KOPT-K1 (cell line): ENCODE measurements around the gene PAAF1.
"Not testable (repeated sequence)": the region's sequence is repeated elsewhere in the genome, so short reads cannot be mapped to it uniquely, and the experiment has no call there.

ENCODE experiments used
- H3K27ac ChIP-seq: fragments of 200-600 bp; sonication (generic); 2 replicates; pipeline ENCODE4 v1.5.1; 2016; ENCODE audit warnings: antibody characterized with exemption, mild to moderate bottlenecking, low read depth, low read length; ENCODE audit not compliant: poor library complexity, severe bottlenecking
- H3K36me3 ChIP-seq: fragments of 200-600 bp; sonication (generic); 2 replicates; pipeline ENCODE4 v1.5.1; 2017; ENCODE audit warnings: antibody characterized with exemption, mild to moderate bottlenecking, low read length, moderate library complexity; ENCODE audit not compliant: insufficient read depth
- H3K9me3 ChIP-seq: fragments of 200-600 bp; sonication (generic); 2 replicates; pipeline ENCODE4 v1.5.1; 2017; ENCODE audit warnings: antibody characterized with exemption, low read length, mild to moderate bottlenecking; ENCODE audit not compliant: insufficient read depth, poor library complexity, severe bottlenecking

Gene PAAF1

GRCh38 chr11:73869332-73869949 is 7.4 kb upstream of the PAAF1 start:
- no peaks in the 10 kb centered on the region for H3K9me3 ChIP-seq
- peaks cover 85% of the 10 kb centered on the region for H3K36me3 ChIP-seq
- no peak overlapping the region for H3K27ac ChIP-seq

GRCh38 chr11:73870261-73870660 is 6.5 kb upstream of the PAAF1 start:
- Histone ChIP-seq H3K36me3 (peaks cover 87% of the 10 kb centered on the region), H3K9me3 (no peaks in the 10 kb centered on the region), H3K27ac (no peak overlapping the region)

GRCh38 chr11:73872749-73873357 is 3.9 kb upstream of the PAAF1 start:
- no peak overlapping the region for H3K27ac ChIP-seq
- peaks cover 70% of the 10 kb centered on the region for H3K36me3 ChIP-seq

DNA sequence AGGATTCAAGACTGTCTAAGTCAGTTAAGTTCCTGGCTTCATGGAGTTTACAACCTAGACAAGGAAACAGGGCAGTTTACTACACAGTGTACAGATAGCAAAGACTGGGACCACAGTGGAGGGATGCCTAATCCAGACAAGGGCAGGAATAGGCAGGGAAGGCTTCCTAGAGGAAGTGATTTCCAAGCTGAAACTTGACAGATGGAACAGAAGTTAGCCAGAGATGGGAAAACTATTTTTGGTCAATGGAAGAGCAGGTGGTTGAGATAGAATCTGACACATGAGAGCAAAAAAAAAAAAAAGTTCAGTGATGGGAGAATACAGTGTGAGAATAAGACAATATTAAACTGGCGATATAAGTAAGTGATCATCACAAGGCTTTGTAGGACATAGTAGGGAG is 1.4 kb upstream of the PAAF1 start:
- Histone ChIP-seq H3K36me3 (peaks cover 49% of the 10 kb centered on the region), H3K9me3 (no peaks in the 10 kb centered on the region), H3K27ac (peak overlapping the region; percentile 76)

More at GRCh38 chr11:73872749-73873357, 3.9 kb upstream of the PAAF1 start:
- H3K9me3 ChIP-seq: no peaks in the 10 kb centered on the region

- Histone ChIP-seq H3K27ac (peak overlapping the region; percentile 76), H3K9me3 (no peaks in the 10 kb centered on the region), H3K36me3 (peaks cover 45% of the 10 kb centered on the region)
These were observed 959 bp upstream of the PAAF1 start for GRCh38 chr11:73875840-73876239.

DNA sequence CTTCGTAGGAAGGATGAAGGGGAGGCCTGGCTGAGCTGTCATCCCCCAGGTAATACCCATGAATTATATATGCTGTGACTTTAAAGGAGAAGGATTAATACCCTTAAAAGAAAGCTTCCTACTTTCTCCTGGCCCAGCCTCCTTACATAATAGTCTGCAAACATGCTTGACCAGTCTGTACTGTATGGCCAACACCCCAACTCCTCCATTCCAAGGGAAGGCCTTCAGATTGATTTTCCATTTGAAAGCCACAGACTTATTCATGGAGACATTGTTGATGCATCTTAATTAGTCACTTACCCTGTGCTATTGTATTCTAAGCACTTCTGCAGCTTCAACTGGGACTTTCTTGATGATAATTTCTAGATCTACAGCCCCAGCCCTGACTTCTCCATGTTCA is 2.0 kb downstream of the PAAF1 start:
- Histone ChIP-seq H3K27ac (no peak overlapping the region), H3K9me3 (no peaks in the 10 kb centered on the region), H3K36me3 (peaks cover 22% of the 10 kb centered on the region)

DNA sequence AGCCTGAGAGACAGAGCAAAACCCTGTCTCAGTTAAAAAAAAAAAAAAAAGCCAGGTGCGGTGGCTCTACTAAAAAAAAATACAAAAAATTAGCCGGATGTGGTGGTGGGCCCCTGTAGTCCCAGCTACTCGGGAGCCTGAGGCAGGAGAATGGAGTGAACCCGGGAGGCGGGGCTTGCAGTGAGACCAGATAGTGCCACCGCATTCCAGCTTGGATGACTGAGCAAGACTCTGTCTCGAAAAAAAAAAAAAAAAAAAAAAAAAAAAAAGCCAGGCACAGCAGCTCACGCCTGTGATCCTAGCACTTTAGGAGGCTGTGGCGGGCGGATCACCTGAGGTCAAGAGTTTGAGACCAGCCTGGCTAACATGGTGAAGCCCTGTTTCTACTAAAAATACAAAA is 3.6 kb downstream of the PAAF1 start:
- H3K9me3 ChIP-seq, H3K36me3 ChIP-seq, H3K27ac ChIP-seq: not testable (repeated sequence)

DNA sequence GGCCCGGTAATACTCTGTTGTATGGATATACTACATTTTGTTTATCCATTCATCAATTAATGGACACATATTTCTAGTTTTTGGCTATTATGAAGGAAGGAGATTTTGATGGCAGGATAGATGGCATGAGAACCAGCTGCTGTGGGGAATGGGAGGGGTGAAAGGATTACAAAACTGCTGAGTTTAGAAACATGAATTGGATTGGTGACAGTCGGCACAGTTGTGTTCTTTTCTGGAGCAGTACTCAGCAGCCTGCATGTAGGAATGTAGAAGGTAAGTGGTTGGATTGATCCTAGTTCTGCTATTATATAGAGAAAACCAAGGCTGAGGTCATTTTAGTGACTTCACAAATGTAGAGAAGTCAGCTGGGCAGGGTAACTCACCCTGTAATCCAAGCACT is 7.1 kb downstream of the PAAF1 start:
- H3K9me3 ChIP-seq: no peaks in the 10 kb centered on the region

GRCh38 chr11:73888244-73888643 is 11.4 kb downstream of the PAAF1 start:
- no peaks in the 10 kb centered on the region for H3K9me3 ChIP-seq
- peaks cover 47% of the 10 kb centered on the region for H3K36me3 ChIP-seq
- H3K27ac ChIP-seq: no peak overlapping the region

More for the DNA sequence above, 7.1 kb downstream of the PAAF1 start:
- H3K36me3 ChIP-seq: peaks cover 22% of the 10 kb centered on the region
- H3K27ac ChIP-seq: no peak overlapping the region

DNA sequence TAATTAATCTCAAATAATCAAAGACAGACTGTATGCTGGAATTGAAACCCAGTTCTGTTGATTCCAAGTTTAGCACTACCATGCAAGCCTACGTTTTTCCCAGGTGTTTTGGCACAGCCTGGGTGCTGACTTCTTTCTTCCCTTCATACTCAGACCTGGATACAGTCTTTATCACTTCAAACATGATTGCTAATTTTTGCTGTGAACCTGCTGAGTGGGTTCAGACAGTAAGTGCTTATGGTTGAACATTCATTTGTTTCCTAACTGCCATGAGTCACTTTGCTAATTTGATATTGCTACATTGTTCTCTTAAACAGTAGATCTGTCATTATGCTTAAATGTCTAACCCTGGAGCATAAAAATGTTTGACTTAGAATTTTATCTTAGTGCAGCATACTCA is 12.2 kb downstream of the PAAF1 start:
- H3K27ac ChIP-seq: no peak overlapping the region
- H3K36me3 ChIP-seq: peaks cover 42% of the 10 kb centered on the region
- H3K9me3 ChIP-seq: no peaks in the 10 kb centered on the region

DNA sequence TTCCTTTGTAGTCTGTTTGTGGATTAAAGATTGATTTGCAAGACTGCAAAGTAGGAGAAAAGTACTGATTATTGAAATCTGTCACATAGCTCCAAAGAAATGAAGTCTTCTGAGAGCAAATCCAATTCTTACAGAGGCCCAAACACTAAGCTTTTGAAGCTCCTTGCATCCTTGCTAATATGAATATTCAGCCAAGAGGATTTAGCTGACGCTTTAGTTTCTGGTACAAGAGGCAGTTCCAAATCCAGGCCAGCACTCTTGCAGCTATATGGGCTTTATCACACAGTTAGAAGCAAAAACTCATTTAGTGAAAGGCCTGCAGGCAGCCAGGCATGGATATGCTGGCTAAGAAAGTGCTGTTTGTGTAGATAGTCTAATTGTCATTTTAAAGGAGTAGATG is 12.7 kb downstream of the PAAF1 start:
- Histone ChIP-seq H3K36me3 (peaks cover 44% of the 10 kb centered on the region), H3K9me3 (no peaks in the 10 kb centered on the region), H3K27ac (no peak overlapping the region)

- H3K27ac ChIP-seq: no peak overlapping the region
- peaks cover 34% of the 10 kb centered on the region for H3K36me3 ChIP-seq
These were observed 16.2 kb downstream of the PAAF1 start for GRCh38 chr11:73893041-73893440.

DNA sequence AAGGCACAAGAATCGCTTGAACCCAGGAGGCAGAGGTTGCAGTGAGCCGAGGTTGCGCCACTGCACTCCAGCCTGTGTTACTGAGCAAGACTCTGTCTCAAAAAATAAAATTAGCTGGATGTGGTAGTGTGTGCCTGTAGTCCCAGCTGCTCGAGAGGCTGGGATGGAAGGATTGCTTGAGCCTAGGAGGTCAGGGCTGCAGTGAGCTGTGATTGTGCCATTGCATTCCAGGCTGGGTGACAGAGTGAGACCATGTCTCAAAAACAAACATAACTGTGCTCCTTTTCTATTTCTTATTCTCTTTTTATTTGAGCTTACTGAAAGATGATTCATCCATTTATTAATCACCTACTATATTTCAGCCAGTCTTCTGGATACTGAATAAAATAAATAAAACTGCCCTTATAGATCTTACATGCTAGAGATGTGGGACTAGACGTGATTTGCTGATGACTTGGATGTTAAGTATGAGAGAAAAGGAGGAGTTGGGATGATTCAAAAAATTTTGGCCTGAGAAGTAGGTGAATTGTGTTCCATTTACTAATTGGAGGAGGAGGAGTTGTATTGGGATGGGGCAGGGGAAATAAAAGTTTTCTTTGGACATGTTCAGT is 18.0 kb downstream of the PAAF1 start:
- peaks cover 29% of the 10 kb centered on the region for H3K36me3 ChIP-seq
- H3K9me3 ChIP-seq: no peaks in the 10 kb centered on the region
- no peak overlapping the region for H3K27ac ChIP-seq

More at GRCh38 chr11:73893041-73893440, 16.2 kb downstream of the PAAF1 start:
- no peaks in the 10 kb centered on the region for H3K9me3 ChIP-seq

- H3K9me3 ChIP-seq: no peaks in the 10 kb centered on the region
- H3K27ac ChIP-seq: no peak overlapping the region
- H3K36me3 ChIP-seq: peaks cover 31% of the 10 kb centered on the region
These were observed 25.5 kb downstream of the PAAF1 start for GRCh38 chr11:73902303-73902702.

DNA sequence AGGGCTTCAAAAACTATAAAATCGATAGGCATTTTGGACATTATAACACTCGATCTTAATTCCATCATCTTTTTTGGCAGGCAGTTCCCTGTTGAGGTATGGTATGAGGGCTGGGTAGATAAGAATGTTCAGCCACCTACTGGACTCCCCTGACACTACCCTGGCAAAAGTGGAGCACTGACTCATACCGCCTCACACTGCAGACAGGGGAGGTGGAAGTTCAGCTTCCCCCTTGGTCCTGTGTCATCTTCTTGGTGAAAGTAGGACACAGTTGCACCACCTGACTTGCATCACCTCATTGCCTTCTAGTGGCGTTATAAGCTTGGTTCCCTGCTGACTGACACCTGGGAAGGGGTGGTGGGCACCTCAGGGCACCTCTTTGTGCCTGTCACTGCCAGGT is 30.4 kb downstream of the PAAF1 start:
- Histone ChIP-seq H3K36me3 (peaks cover 37% of the 10 kb centered on the region), H3K27ac (no peak overlapping the region), H3K9me3 (no peaks in the 10 kb centered on the region)

GRCh38 chr11:73912026-73912425 is 35.2 kb downstream of the PAAF1 start:
- no peak overlapping the region for H3K27ac ChIP-seq
- peaks cover 66% of the 10 kb centered on the region for H3K36me3 ChIP-seq
- no peaks in the 10 kb centered on the region for H3K9me3 ChIP-seq
